Measurements from ENCODE around the gene LMF1.

The LMF1 gene

DNA sequence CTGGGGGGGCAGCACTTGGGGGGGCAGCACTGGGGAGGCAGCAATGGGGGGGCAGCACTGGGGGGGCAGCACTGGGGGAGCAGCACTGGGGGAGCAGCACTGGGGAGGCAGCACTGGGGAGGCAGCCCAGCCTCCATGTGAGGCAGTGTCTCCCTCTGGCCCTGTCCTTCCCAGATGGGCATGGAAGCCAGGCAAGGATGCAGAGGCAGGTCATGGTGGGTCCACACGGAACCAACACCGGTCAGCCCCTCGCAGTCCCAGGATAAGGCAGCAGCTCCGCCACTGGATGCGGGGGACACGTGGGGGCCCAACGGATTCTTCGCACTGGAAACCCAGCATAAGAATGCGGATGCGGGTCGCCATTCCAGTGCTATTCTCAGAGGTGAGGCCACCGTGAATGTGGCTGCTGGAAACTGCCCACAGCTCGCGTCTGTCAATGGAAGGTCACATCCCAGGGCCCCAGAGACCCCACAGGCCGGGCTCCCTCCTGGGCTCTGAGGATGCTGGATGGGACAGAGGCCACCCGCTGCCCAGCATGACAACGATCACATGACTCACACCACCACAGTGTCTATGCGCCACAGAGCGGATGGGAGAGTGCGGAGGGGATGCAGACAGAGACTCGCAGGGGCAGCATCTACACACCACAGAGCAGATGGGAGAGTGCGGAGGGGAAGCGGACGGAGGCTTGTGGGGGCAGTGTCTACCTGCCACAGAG, 59.0 kb downstream of the LMF1 start:
- H3K36me3 ChIP-seq (ENCODE audit: control insufficient read depth, insufficient read depth, low read length): no peaks in the 10 kb centered on the region
- 92 to 94% methylated on average over 23 to 24 of the region's 24 CpGs for WGBS, 2 experiments (ENCODE audit: insufficient coverage in 2 of 2)
- H3K9me3 ChIP-seq (ENCODE audit: control insufficient read depth, low read length): peaks cover 5% of the 10 kb centered on the region
- no peak overlapping the region for H3K27ac ChIP-seq (ENCODE audit: low read depth, low read length, severe bottlenecking)
- H3K4me1 ChIP-seq (ENCODE audit: control insufficient read depth, insufficient read depth, low read length, poor library complexity, severe bottlenecking): no peaks in the 10 kb centered on the region
- H3K4me3 ChIP-seq (ENCODE audit: extremely low read depth, insufficient read depth, low read length, poor library complexity, severe bottlenecking): no peak overlapping the region

DNA sequence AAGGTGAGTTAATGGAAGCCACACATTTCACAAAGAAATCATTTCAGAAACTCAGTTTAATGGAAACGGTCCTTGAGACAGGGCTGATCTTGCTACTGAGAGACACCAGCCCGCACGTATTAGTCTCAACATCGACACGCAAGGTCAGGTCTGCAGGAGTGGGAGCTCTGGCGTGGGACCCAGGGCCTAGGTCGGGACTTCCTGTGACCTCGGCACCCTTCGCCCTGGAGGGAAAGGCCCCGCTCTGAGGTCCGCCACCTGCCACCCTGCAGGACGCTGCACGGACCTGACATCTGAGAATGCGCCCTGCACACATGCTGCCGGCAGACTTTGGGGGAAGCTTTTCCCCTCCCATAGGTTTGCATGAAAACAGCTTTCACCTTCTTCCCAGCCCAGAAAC, 59.7 kb downstream of the LMF1 start:
- Histone ChIP-seq H3K4me1 (ENCODE audit: control insufficient read depth, insufficient read depth, low read length, poor library complexity, severe bottlenecking) (no peaks in the 10 kb centered on the region), H3K36me3 (ENCODE audit: control insufficient read depth, insufficient read depth, low read length) (no peaks in the 10 kb centered on the region), H3K27ac (ENCODE audit: low read depth, low read length, severe bottlenecking) (no peak overlapping the region), H3K4me3 (ENCODE audit: extremely low read depth, insufficient read depth, low read length, poor library complexity, severe bottlenecking) (no peak overlapping the region), H3K9me3 (ENCODE audit: control insufficient read depth, low read length) (peaks cover 8% of the 10 kb centered on the region)
- 93 to 95% methylated on average over 14 to 15 of the region's 15 CpGs for WGBS, 2 experiments (ENCODE audit: insufficient coverage in 2 of 2)

DNA sequence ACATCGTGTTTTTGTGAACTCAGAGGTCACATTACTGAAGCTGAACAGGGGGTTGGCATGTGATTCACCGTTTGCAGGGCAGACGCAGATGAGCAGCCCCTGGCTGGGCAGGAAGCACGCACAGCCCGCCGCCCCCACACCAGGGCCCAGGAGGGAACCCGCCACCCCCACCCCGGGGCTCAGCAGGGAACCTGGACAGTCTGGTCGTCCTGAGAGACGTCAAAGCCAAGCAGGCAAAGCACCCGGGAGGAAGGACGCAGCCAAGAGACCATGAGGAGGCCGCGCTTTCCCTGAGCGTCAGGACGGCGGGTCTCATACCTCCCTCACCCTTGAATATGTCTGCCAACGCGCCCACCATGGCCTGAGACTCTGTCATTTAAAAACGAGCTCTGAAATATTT, 60.6 kb downstream of the LMF1 start:
- H3K9me3 ChIP-seq (ENCODE audit: control insufficient read depth, low read length): peaks cover 8% of the 10 kb centered on the region
- no peaks in the 10 kb centered on the region for H3K36me3 ChIP-seq (ENCODE audit: control insufficient read depth, insufficient read depth, low read length)
- 89 to 91% methylated on average over 14 to 19 of the region's 20 CpGs for WGBS, 2 experiments (ENCODE audit: insufficient coverage in 2 of 2)
- H3K4me1 ChIP-seq (ENCODE audit: control insufficient read depth, insufficient read depth, low read length, poor library complexity, severe bottlenecking): no peaks in the 10 kb centered on the region
- no peak overlapping the region for H3K27ac ChIP-seq (ENCODE audit: low read depth, low read length, severe bottlenecking)
- no peak overlapping the region for H3K4me3 ChIP-seq (ENCODE audit: extremely low read depth, insufficient read depth, low read length, poor library complexity, severe bottlenecking)

DNA sequence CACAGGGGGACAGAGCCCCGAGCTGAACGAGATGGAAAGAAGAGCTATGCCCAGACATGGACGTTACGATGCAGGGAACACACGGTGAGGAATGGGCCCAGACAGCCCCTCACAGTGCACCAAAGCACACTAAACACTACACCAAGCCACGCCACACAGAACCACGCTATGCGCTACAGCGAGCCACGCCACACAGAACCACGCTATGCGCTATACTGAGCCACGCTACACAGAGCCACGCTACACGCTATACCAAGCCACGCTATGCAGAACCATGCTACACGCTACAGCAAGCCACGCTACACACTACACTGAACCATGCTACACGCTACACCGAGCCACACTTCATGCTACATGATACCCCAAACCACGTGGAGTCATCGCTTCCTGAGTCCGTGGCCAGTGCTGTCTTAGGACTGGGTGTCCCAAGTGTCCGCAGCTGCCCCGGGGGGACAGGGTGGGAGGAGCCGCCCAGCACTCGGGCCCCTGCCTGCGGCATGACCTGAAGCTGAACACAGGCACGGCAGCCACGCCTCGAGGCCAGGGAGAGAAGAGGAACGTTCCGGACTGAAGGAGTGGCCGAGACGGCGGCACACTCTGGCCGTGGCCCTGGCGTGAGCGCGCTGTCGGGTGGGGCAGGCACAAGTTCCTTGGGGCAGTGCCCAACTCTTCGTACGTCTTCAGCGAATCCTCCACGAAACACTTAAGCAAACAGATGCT, 61.3 kb downstream of the LMF1 start:
- 94 to 96% methylated on average over 42 to 45 of the region's 45 CpGs for WGBS, 2 experiments (ENCODE audit: insufficient coverage in 2 of 2)
- Histone ChIP-seq H3K27ac (ENCODE audit: low read depth, low read length, severe bottlenecking) (no peak overlapping the region), H3K9me3 (ENCODE audit: control insufficient read depth, low read length) (peaks cover 8% of the 10 kb centered on the region), H3K36me3 (ENCODE audit: control insufficient read depth, insufficient read depth, low read length) (no peaks in the 10 kb centered on the region), H3K4me3 (ENCODE audit: extremely low read depth, insufficient read depth, low read length, poor library complexity, severe bottlenecking) (no peak overlapping the region), H3K4me1 (ENCODE audit: control insufficient read depth, insufficient read depth, low read length, poor library complexity, severe bottlenecking) (no peaks in the 10 kb centered on the region)

DNA sequence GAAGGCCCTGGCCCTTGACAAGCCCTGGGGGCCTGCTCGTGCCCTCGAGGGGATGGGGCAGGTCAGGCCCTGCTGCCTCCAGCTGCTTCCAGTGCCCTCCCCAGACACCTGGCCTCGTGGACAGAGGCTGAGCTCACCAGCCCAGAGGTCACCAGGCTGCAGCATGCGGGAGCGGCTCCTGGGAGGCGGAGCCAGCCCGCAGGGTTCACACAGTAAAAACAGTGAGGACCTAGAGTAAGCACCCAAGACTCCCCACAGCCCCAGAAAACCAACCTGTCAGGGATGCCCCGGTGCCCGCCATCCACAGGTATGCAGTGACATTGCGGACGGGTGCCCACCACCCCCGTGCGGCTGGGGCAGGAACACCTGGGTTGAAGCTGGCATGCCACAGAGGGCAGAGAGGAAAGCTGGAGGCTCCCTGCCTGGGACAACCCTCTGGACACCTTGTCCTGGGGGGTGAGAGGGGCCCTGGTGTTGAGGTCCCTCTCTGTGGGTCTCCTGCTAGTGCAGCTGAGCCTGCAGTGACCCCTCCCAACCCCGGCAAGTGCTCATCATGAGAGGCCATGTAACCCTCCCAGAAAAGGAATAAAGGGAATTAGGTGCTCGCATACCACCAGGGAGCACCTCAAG, 62.1 kb downstream of the LMF1 start:
- Histone ChIP-seq H3K4me3 (ENCODE audit: extremely low read depth, insufficient read depth, low read length, poor library complexity, severe bottlenecking) (no peak overlapping the region), H3K9me3 (ENCODE audit: control insufficient read depth, low read length) (peaks cover 8% of the 10 kb centered on the region), H3K27ac (ENCODE audit: low read depth, low read length, severe bottlenecking) (no peak overlapping the region), H3K4me1 (ENCODE audit: control insufficient read depth, insufficient read depth, low read length, poor library complexity, severe bottlenecking) (no peaks in the 10 kb centered on the region), H3K36me3 (ENCODE audit: control insufficient read depth, insufficient read depth, low read length) (no peaks in the 10 kb centered on the region)
- WGBS, 2 experiments (ENCODE audit: insufficient coverage in 2 of 2): 91 to 96% methylated on average over 12 to 15 of the region's 15 CpGs

DNA sequence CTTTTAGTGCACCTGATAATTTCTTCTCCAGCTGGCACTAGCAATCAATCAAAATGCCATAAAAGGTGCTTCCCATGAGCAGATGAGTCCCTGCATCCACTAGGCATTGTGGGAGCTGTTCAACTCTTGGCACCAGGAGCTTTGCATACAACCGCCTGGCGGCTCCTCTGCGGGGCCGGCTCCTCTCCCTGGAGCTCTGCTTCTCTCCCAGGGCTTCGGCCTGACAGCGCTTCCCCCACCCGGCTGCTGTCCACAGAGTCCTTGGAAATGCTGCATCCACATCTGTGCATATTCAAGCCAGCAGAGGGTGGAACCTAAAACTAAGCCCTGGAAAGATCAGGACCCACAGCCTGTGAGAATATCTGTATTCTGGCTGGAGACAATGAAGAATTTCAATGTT, 62.9 kb downstream of the LMF1 start:
- WGBS, 2 experiments (ENCODE audit: insufficient coverage in 2 of 2): 91 to 97% methylated on average over 4 to 7 of the region's 7 CpGs
- Histone ChIP-seq H3K27ac (ENCODE audit: low read depth, low read length, severe bottlenecking) (no peak overlapping the region), H3K9me3 (ENCODE audit: control insufficient read depth, low read length) (peaks cover 8% of the 10 kb centered on the region), H3K4me3 (ENCODE audit: extremely low read depth, insufficient read depth, low read length, poor library complexity, severe bottlenecking) (no peak overlapping the region), H3K4me1 (ENCODE audit: control insufficient read depth, insufficient read depth, low read length, poor library complexity, severe bottlenecking) (no peaks in the 10 kb centered on the region), H3K36me3 (ENCODE audit: control insufficient read depth, insufficient read depth, low read length) (no peaks in the 10 kb centered on the region)

DNA sequence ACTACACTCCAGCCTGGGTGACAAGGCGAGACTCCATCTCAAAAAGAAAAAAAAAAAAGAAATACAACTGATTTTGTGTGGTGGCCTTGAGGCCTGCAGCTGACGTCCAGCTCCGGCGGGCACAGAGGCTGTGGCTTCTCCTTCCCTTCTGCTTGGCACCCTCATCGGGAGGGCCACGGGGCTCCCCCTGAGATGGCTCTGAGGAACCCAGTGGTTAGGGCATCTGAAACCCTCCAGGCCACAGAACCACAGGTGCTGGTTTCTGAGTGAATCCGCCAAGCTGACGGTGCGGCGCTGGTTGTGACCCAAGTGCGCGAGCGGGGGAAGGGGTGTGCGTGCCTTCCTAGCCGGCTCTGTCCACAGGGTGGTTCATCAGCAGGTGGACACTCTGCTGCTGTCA, 63.4 kb downstream of the LMF1 start:
- Histone ChIP-seq H3K36me3 (ENCODE audit: control insufficient read depth, insufficient read depth, low read length) (no peaks in the 10 kb centered on the region), H3K27ac (ENCODE audit: low read depth, low read length, severe bottlenecking) (no peak overlapping the region), H3K4me1 (ENCODE audit: control insufficient read depth, insufficient read depth, low read length, poor library complexity, severe bottlenecking) (no peaks in the 10 kb centered on the region), H3K9me3 (ENCODE audit: control insufficient read depth, low read length) (peaks cover 8% of the 10 kb centered on the region), H3K4me3 (ENCODE audit: extremely low read depth, insufficient read depth, low read length, poor library complexity, severe bottlenecking) (no peak overlapping the region)
- WGBS, 2 experiments (ENCODE audit: insufficient coverage in 2 of 2): 90 to 91% methylated on average over 12 to 14 of the region's 15 CpGs

DNA sequence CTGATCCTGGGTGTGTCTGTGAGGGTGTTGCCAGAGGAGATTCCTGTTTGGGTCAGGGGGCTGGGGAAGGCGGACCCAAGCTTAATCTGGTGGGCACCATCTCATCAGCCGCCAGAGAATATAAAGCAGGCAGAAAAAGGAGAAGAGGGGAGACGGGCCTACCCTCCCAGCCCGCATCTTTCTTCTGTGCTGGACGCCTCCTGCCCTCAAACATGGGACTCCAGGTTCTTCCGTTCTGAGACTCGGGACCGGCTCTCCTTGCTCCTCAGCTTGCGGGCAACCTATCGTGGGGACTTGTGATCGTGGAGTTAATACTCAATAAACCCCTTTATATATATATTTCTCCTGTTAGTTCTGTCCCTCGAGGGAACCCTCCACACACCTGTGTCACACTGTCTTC, 64.5 kb downstream of the LMF1 start:
- Histone ChIP-seq H3K9me3 (ENCODE audit: control insufficient read depth, low read length) (peaks cover 8% of the 10 kb centered on the region), H3K4me1 (ENCODE audit: control insufficient read depth, insufficient read depth, low read length, poor library complexity, severe bottlenecking) (no peaks in the 10 kb centered on the region), H3K36me3 (ENCODE audit: control insufficient read depth, insufficient read depth, low read length) (no peaks in the 10 kb centered on the region), H3K4me3 (ENCODE audit: extremely low read depth, insufficient read depth, low read length, poor library complexity, severe bottlenecking) (no peak overlapping the region), H3K27ac (ENCODE audit: low read depth, low read length, severe bottlenecking) (no peak overlapping the region)
- 96 to 97% methylated on average over 12 of the region's 12 CpGs for WGBS, 2 experiments (ENCODE audit: insufficient coverage in 2 of 2)

DNA sequence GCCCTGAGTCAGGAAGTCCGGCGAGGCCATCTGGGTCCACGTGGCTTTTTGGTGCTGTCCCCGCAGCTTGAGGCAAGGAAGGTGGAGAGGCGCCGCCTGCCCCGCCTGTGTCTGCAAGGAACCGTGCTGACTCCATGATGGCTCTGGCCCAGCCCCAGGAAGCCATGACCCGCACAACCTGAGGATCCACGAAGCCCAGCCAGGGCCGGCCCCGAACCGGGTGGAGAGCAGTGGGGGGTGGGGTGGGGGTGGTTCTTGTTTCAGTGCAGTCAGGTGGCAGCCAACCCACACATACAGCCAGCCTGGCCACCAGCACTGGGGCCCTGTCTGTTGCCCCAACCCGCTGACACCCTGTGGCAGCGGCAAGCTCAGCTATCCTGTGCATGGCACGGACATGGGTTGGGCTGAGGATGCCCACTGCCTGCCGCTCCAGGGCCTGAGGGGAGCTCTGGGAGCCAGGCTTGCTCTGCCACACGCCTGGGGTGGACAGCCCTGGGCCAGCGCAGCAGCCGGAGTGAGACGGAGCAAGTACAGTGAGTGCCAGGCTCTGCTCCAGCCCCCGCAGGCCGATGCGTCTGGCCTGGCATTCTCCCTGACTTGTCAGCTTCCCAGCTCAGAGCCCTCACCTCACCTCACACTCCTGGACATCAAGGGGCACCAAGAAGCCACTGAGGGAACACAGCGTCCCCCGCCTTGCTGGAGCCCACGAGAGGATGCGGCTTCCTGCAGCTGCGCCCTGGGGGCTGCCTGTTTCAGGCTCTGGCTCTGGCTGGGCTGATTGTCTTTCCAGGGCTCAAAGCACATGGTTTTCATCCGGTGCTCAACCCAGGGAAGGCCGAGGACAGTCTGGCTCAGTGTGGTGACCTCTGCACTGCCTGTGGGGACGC, 68.8 kb downstream of the LMF1 start:
- Histone ChIP-seq H3K4me3 (ENCODE audit: extremely low read depth, insufficient read depth, low read length, poor library complexity, severe bottlenecking) (no peak overlapping the region), H3K36me3 (ENCODE audit: control insufficient read depth, insufficient read depth, low read length) (no peaks in the 10 kb centered on the region), H3K4me1 (ENCODE audit: control insufficient read depth, insufficient read depth, low read length, poor library complexity, severe bottlenecking) (no peaks in the 10 kb centered on the region), H3K27ac (ENCODE audit: low read depth, low read length, severe bottlenecking) (no peak overlapping the region), H3K9me3 (ENCODE audit: control insufficient read depth, low read length) (peaks cover 5% of the 10 kb centered on the region)
- WGBS, 2 experiments (ENCODE audit: insufficient coverage in 2 of 2): 89 to 91% methylated on average over 20 to 27 of the region's 32 CpGs

DNA sequence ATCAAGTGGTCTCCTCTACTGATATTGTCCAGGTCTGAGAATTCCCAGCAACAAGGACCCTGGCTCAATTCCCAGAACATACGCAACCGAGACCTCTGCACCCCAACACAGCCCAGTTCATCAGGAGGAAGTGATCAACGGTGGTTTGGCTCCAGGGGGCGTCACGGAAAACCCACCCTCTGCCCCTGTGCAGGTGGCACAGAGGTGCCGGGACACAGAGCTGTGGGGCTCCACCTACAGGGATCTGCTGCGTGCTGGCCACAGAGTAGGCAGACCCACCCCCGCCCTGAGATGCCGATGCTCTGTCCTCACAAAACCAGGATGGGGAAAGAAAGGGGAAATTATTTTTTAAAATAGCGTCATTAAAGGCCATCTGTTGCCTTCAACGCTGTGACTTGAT, 69.6 kb downstream of the LMF1 start:
- no peaks in the 10 kb centered on the region for H3K9me3 ChIP-seq (ENCODE audit: control insufficient read depth, low read length)
- no peak overlapping the region for H3K27ac ChIP-seq (ENCODE audit: low read depth, low read length, severe bottlenecking)
- 84 to 93% methylated on average over 9 of the region's 11 CpGs for WGBS, 2 experiments (ENCODE audit: insufficient coverage in 2 of 2)
- no peak overlapping the region for H3K4me3 ChIP-seq (ENCODE audit: extremely low read depth, insufficient read depth, low read length, poor library complexity, severe bottlenecking)
- H3K4me1 ChIP-seq (ENCODE audit: control insufficient read depth, insufficient read depth, low read length, poor library complexity, severe bottlenecking): no peaks in the 10 kb centered on the region
- no peaks in the 10 kb centered on the region for H3K36me3 ChIP-seq (ENCODE audit: control insufficient read depth, insufficient read depth, low read length)

All from mesodermal cell (in vitro differentiated cells).